ENCODE data around the gene GNAT2. TPM values are rescaled to one million over a fixed set of nuclear protein-coding genes. Genes with fewer than 3 reads are reported as not detected.
A peak's percentile ranks its signal among the peaks of the same experiment; 100 is the strongest.
"Not testable (repeated sequence)": the region's sequence is repeated elsewhere in the genome, so short reads cannot be mapped to it uniquely, and the experiment has no call there.

GNAT2 gene
- total RNA-seq, result 0.58 TPM in 1 of 2 replicates, not detected in the other

DNA sequence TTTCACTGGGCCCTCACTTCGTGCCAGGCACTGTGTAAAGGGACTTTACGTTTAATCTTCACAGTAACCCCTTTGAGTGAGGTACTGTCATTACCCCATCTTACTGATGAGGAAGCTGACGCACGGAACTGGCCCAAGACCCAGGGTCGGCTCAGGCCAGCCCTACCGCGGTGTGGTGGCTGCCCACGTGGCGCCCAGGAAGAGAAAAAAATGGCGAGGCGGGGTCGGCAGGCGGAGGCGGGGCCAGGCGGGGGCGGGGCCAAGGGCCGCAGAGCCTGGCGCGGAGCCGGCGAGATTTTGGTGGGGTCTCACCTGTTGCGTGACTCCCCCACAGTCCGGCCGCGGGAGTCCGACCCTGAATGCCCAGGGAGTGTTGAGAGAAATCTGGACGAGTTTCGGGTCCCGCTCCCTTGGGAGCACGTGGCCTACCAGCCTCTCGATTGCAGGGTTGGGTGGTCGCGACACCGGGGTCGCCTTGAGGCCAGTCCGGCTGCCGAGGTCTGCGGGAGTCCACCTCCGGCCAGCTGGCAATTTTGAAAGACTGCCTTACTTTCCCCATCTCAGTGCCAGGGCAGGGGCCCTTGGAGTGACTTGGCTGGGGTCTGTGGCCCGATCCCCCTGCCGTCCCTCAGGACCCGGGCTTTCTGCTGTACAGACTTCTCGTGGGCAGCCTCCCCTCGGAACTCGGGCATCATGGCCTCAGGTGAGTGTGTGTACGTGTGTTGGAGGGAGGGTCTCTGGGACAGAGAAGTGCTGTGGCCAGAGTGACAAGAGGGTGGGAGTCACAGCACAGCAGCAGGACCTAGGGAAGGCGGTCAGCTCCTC, at the start of gene GNAT2, which contains the start of gene AMPD2:
Gene GNAT2 (minus strand): TSS at position 41 of the 825 bp plus-strand sequence. CDS start 6,746 bp downstream, outside the sequence.
Gene AMPD2 (plus strand): TSS at position 262 of the 825 bp plus-strand sequence. CDS start 1,339 bp downstream, outside the sequence.
- TF ChIP-seq, protein P1, sequence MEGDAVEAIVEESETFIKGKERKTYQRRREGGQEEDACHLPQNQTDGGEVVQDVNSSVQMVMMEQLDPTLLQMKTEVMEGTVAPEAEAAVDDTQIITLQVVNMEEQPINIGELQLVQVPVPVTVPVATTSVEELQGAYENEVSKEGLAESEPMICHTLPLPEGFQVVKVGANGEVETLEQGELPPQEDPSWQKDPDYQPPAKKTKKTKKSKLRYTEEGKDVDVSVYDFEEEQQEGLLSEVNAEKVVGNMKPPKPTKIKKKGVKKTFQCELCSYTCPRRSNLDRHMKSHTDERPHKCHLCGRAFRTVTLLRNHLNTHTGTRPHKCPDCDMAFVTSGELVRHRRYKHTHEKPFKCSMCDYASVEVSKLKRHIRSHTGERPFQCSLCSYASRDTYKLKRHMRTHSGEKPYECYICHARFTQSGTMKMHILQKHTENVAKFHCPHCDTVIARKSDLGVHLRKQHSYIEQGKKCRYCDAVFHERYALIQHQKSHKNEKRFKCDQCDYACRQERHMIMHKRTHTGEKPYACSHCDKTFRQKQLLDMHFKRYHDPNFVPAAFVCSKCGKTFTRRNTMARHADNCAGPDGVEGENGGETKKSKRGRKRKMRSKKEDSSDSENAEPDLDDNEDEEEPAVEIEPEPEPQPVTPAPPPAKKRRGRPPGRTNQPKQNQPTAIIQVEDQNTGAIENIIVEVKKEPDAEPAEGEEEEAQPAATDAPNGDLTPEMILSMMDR (conservative IDR thresholded peaks at IDR 0.05; ENCODE audit: low read depth, low read length), result no peak
- peak within 1 kb of the TSS; percentile 91 for H3K4me3 ChIP-seq (ENCODE audit: low read depth, low read length)
- DNase-seq (ENCODE audit: low read depth), result peak; percentile 40

DNA sequence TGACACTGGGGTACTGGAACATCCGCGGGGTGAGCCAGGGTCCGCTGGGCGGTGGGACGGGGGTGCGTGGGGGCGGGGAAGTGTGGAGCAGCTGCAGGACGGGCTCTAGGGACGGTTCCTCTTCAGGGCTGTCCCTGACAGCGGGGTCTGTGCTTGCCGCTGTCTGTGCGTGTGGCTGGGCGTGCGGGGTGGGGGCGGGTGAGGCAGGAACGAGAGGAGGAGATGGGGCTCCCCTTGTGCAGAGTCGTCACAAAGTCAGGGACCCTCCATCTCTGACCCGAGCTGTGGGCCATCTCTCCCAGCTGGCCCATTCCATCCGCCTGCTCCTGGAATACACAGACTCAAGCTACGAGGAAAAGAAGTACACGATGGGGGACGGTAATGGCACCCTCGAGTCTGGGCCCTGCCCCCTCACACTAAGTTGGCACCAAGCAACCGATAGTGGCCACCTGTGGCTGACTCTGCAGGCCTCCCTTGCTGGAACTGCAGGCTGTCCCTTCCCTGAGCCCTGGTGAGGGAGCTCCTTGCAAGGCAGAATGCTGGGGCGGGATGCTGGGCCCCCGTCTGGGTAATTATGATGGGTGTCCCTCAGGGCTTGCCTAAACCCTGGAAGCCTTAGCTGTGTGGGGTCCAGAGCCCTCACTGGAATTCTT, 48.8 kb upstream of the GNAT2 start:
- no peak for DNase-seq (ENCODE audit: low read depth)
- peak overlapping the region; percentile 45 for H3K4me3 ChIP-seq (ENCODE audit: low read depth, low read length)
- TF ChIP-seq, protein P1 (conservative IDR thresholded peaks at IDR 0.05; ENCODE audit: low read depth, low read length), result no peak

DNA sequence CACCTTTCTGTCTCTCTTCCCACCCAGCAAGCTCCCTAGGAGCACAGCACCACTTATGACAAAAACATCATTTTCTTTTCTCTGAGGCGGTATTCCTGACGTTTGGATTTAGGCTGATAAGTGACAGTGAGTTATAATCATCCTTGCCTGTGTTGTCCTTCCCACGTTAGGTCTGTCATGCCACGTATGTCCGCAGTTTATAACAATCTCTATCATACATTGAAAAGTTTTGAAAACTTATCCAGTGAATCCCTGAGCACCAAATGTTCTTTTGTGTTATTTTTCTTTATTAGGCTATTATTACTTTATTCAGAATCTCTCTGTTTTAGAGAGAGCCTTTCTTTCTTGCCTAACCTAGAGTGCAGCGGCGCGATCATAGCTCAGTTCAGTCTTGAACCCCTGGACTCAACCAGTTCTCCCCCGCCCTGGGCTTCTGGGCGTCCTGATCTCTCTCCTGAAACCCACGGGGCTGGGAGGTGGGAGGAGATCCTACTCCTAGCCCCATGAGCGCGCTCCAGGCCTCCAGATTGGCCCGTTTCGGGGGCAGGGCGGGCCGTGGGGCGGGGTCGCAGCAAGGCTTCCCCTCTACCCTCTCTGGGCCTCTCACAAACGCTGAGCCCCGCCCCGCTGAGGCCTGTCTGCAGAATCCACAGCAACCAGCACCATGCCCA, 48.2 kb upstream of the GNAT2 start, which contains the start of gene GSTM2:
Gene GSTM2 (plus strand): TSS at position 606 of the 671 bp plus-strand sequence. CDS start 59 bp downstream, at position 665.
- TF ChIP-seq, protein P1 (conservative IDR thresholded peaks at IDR 0.05; ENCODE audit: low read depth, low read length), result no peak
- H3K4me3 ChIP-seq (ENCODE audit: low read depth, low read length), result peak within 1 kb of the TSS; percentile 45
- DNase-seq (ENCODE audit: low read depth), result no peak

DNA sequence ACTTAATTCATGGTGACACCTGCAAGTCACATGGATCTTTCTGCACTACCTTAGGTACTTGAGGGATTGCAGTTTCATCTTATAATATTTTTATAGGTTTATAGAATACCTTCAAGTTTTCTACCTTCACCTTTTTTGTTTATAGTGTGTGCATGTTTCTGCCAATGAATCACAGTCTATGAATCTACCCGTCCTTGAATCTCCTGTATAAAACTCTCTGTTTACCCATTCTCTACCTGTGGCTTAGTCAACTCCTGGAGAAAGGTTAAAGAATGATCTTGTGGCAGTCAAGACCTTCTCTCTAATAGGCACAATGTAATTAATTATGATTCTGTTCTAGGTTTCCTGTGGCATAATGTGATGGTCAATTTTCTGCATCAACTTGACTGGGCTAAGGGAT, 45.3 kb upstream of the GNAT2 start:
- no peak for DNase-seq (ENCODE audit: low read depth)
- TF ChIP-seq, protein P1 (conservative IDR thresholded peaks at IDR 0.05; ENCODE audit: low read depth, low read length), result no peak
- no peak overlapping the region for H3K4me3 ChIP-seq (ENCODE audit: low read depth, low read length)

DNA sequence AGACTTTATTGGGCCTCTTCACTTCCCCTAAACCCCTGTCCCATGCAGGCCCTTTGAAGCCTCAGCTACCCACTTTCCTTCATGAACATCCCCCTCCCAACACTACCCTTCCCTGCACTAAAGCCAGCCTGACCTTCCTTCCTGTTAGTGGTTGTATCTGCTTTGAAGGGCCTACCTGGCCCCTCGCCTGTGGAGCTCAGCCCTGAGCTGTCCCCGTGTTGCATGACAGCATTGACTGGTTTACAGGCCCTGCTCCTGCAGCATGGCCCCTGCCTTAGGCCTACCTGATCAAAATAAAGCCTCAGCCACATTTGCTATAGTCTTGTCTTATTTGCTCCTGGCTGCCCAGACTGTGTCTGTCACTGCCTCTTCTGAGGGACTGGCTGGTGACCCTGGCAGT, 42.0 kb upstream of the GNAT2 start:
- no peak overlapping the region for H3K4me3 ChIP-seq (ENCODE audit: low read depth, low read length)
- DNase-seq (ENCODE audit: low read depth), result no peak
- TF ChIP-seq, protein P1 (conservative IDR thresholded peaks at IDR 0.05; ENCODE audit: low read depth, low read length), result no peak

DNA sequence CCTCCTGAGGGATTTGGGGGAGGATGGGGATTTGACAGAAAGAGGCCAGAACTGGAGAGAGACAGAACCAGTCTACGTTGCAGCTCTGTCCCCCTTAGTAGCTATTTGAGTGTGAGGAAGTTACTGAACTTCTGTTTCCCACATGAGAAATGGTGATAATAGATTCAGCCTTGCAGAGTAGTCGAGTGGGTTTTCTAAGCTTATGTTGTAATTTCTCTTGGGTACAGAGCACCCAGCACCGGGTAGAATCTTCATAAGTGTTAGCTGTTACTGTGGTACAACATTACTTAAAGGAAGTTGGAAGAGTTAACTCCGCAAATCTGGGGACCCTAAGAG, 41.2 kb upstream of the GNAT2 start:
- not testable (repeated sequence) for H3K4me3 ChIP-seq (ENCODE audit: low read depth, low read length); DNase-seq (ENCODE audit: low read depth)

Measured in epithelial cell of proximal tubule (primary cell).